ENCODE measurements around the gene CAVIN2.

DNA sequence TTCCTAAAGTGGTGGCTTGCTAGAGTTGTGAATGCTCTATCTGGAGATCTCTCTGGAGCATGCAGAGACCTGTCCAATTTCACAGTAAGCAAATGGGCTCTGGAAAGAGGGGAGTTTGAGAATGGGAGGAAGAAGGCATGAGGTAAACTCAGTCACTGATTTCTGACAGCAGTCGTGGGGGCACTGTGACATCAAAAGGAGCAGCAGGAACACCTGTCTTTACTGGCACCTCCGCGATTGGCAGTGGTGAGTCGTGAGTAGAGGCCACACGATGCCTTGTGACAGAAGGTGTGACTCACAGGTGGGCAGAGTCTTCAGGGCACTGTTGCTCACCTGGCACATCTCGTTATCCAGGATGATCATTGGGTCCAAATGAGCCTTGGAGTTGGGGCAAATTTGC, 38.8 kb upstream of the CAVIN2 start:
- TF ChIP-seq CTCF (conservative IDR thresholded peaks at IDR 0.05 in 1 of 2, IDR thresholded peaks at IDR 0.05 in 1 of 2; ENCODE audit: extremely low read depth in 1 of 2, insufficient read depth in 1 of 2, low read depth in 1 of 2, low read length in 2 of 2), result no peak
- TF ChIP-seq EZH2 (IDR thresholded peaks at IDR 0.05; ENCODE audit: borderline replicate concordance, low read length), result no peak

Measured in mammary epithelial cell (primary cell).